ENCODE data around the gene FAH. TPM values are rescaled to one million over a fixed set of nuclear protein-coding genes. Genes with fewer than 3 reads are reported as not detected.

Gene FAH
- total RNA-seq, 1 experiment from 2014 or later: 25.9 TPM

DNA sequence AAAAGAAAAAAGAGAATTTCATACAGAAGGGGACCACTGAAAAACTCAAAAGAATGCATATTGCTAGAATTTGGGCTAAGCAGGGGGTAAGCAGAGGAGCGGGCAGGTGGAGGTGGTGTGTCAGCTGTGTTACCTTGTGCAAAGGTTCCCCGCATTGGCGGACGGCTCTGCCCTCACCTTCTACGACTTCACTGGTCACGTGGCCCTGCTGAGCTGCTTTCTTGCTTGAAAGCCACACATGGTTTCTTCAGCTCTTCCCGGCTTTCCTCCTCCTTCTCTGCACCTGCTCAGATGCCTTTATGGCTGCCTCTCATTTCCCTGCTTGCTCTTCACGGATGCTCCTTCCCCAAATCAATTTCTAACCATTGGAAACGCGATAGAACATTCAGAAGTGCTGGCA is 30.5 kb downstream of the FAH start:
- Mint-ChIP-seq H3K9me3 (ENCODE audit: low read depth, unreplicated experiment) (no peaks in the 10 kb centered on the region), H3K4me3 (ENCODE audit: low read depth, unreplicated experiment) (no peak overlapping the region), H3K36me3 (ENCODE audit: insufficient read depth, unreplicated experiment) (no peaks in the 10 kb centered on the region), H3K27me3 (ENCODE audit: unreplicated experiment) (no peaks in the 10 kb centered on the region), H3K4me1 (ENCODE audit: low read depth, unreplicated experiment) (no peaks in the 10 kb centered on the region), H3K27ac (ENCODE audit: unreplicated experiment) (no peak overlapping the region)
- BruUV-seq (replicated peaks): no TSS peak
- intact Hi-C loops (cut with micrococcal nuclease; ENCODE audit: unreplicated experiment): no loop called here
- no peak for DNase-seq
- CTCF ChIA-PET: no interaction called here
- TF ChIP-seq, protein P1, sequence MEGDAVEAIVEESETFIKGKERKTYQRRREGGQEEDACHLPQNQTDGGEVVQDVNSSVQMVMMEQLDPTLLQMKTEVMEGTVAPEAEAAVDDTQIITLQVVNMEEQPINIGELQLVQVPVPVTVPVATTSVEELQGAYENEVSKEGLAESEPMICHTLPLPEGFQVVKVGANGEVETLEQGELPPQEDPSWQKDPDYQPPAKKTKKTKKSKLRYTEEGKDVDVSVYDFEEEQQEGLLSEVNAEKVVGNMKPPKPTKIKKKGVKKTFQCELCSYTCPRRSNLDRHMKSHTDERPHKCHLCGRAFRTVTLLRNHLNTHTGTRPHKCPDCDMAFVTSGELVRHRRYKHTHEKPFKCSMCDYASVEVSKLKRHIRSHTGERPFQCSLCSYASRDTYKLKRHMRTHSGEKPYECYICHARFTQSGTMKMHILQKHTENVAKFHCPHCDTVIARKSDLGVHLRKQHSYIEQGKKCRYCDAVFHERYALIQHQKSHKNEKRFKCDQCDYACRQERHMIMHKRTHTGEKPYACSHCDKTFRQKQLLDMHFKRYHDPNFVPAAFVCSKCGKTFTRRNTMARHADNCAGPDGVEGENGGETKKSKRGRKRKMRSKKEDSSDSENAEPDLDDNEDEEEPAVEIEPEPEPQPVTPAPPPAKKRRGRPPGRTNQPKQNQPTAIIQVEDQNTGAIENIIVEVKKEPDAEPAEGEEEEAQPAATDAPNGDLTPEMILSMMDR (IDR thresholded peaks at IDR 0.05; ENCODE audit: unreplicated experiment): no peak

DNA sequence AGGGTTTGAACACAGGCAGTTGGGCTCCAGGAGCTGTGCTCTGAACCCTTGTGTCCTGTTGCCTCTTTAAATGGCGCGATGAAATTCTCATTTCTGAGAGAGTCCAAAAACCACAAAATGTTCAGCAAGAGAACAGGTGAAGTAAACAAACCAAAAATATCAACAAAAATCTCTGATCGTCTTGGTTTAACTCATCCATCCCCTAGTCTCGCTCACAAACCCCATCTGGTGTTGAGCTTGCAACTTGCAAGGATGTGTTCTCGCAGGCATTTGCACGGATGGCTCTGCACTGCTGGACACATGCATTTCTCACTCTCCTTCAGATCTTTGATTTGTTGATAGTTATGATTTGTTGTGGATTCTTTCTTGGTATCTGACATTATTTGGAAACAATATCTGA is 31.1 kb downstream of the FAH start:
- Mint-ChIP-seq H3K4me1 (ENCODE audit: low read depth, unreplicated experiment) (no peaks in the 10 kb centered on the region), H3K27me3 (ENCODE audit: unreplicated experiment) (no peaks in the 10 kb centered on the region), H3K9me3 (ENCODE audit: low read depth, unreplicated experiment) (no peaks in the 10 kb centered on the region), H3K36me3 (ENCODE audit: insufficient read depth, unreplicated experiment) (no peaks in the 10 kb centered on the region), H3K27ac (ENCODE audit: unreplicated experiment) (no peak overlapping the region), H3K4me3 (ENCODE audit: low read depth, unreplicated experiment) (no peak overlapping the region)
- intact Hi-C loops (cut with micrococcal nuclease; ENCODE audit: unreplicated experiment): no loop called here
- BruUV-seq (replicated peaks): no TSS peak
- no peak for DNase-seq
- CTCF ChIA-PET: no interaction called here
- TF ChIP-seq, protein P1 (IDR thresholded peaks at IDR 0.05; ENCODE audit: unreplicated experiment): no peak

DNA sequence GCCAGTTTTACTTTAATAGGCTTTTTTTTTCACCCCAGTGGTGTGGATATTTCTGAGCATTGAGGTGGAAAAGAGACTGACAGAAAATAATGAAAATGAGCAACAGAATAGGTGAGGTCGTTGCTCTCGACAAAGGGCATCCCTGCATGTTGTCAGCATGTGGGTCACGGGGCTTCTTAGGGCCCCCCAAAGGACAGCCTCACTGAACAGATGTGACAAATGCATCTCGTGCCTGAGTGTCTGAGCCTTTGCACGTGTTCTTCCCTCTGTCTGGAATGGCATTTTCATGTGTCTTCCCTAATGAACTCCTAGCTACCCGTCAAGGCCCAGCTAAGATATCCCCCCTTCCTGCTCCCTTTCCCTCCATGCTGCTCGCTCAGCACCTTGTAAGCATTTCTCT is 31.8 kb downstream of the FAH start:
- H3K4me3 Mint-ChIP-seq (ENCODE audit: low read depth, unreplicated experiment): no peak overlapping the region
- H3K9me3 Mint-ChIP-seq (ENCODE audit: low read depth, unreplicated experiment): no peaks in the 10 kb centered on the region
- TF ChIP-seq, protein P1 (IDR thresholded peaks at IDR 0.05; ENCODE audit: unreplicated experiment): no peak
- H3K36me3 Mint-ChIP-seq (ENCODE audit: insufficient read depth, unreplicated experiment): no peaks in the 10 kb centered on the region
- CTCF ChIA-PET: no interaction called here
- H3K4me1 Mint-ChIP-seq (ENCODE audit: low read depth, unreplicated experiment): no peaks in the 10 kb centered on the region
- intact Hi-C loops (cut with micrococcal nuclease; ENCODE audit: unreplicated experiment): no loop called here
- DNase-seq: no peak
- no peaks in the 10 kb centered on the region for H3K27me3 Mint-ChIP-seq (ENCODE audit: unreplicated experiment)
- no TSS peak for BruUV-seq (replicated peaks)
- no peak overlapping the region for H3K27ac Mint-ChIP-seq (ENCODE audit: unreplicated experiment)

DNA sequence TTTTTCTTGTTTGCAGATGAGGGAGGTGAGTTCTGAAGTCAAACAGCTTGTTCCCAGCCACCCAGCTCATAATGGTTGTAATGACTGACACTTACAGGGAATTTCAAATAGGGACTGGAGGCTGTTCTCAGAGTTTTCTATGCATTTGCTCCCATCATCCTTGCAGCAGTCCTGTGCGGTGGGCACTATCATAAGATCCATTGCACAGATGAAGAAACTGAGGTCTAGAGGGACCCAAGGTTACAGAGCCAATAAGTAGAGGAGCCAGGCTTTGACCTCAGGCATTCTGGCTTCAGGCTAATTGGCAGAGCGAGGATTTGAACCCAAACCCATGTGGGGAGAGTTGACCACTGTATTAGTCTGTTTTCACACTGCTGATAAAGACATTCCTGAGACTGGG is 32.4 kb downstream of the FAH start:
- intact Hi-C loops (cut with micrococcal nuclease; ENCODE audit: unreplicated experiment): no loop called here
- DNase-seq: no peak
- CTCF ChIA-PET: no interaction called here
- Mint-ChIP-seq H3K9me3 (ENCODE audit: low read depth, unreplicated experiment) (no peaks in the 10 kb centered on the region), H3K27me3 (ENCODE audit: unreplicated experiment) (no peaks in the 10 kb centered on the region), H3K4me1 (ENCODE audit: low read depth, unreplicated experiment) (no peaks in the 10 kb centered on the region), H3K36me3 (ENCODE audit: insufficient read depth, unreplicated experiment) (no peaks in the 10 kb centered on the region), H3K27ac (ENCODE audit: unreplicated experiment) (no peak overlapping the region), H3K4me3 (ENCODE audit: low read depth, unreplicated experiment) (no peak overlapping the region)
- TF ChIP-seq, protein P1 (IDR thresholded peaks at IDR 0.05; ENCODE audit: unreplicated experiment): no peak
- no TSS peak for BruUV-seq (replicated peaks)

DNA sequence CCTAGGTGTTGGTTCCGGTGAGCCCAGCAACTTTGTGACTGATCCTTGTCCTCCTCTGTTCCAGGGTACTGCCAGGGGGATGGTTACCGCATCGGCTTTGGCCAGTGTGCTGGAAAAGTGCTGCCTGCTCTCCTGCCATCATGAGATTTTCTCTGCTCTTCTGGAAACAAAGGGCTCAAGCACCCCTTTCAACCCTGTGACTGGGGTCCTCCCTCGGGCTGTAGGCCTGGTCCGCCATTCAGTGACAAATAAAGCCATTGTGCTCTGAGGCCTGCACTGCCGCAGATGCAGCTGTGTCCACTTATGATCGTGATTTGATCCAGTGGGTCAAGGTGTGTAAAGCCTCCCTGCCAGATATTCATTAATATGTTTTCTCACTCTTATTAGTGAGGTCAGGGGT is 33.3 kb downstream of the FAH start:
- no TSS peak for BruUV-seq (replicated peaks)
- Mint-ChIP-seq H3K27me3 (ENCODE audit: unreplicated experiment) (no peaks in the 10 kb centered on the region), H3K9me3 (ENCODE audit: low read depth, unreplicated experiment) (no peaks in the 10 kb centered on the region), H3K4me3 (ENCODE audit: low read depth, unreplicated experiment) (no peak overlapping the region), H3K4me1 (ENCODE audit: low read depth, unreplicated experiment) (no peaks in the 10 kb centered on the region), H3K27ac (ENCODE audit: unreplicated experiment) (no peak overlapping the region), H3K36me3 (ENCODE audit: insufficient read depth, unreplicated experiment) (no peaks in the 10 kb centered on the region)
- CTCF ChIA-PET: no interaction called here
- DNase-seq: no peak
- intact Hi-C loops (cut with micrococcal nuclease; ENCODE audit: unreplicated experiment): no loop called here
- TF ChIP-seq, protein P1 (IDR thresholded peaks at IDR 0.05; ENCODE audit: unreplicated experiment): no peak

Measured in Calu3 (cell line).